HG03342 (cell line): ENCODE results near the gene SIGLEC10.
A peak's percentile ranks its signal among the peaks of the same experiment; 100 is the strongest.
"Not testable (repeated sequence)": the region's sequence is repeated elsewhere in the genome, so short reads cannot be mapped to it uniquely, and the experiment has no call there.

ENCODE experiments used
- ATAC-seq: cut with Tn5 transposase; IDR thresholded peaks from one replicate; pipeline ENCODE4 v1.9.1; 2021; ENCODE audit warnings: mild to moderate bottlenecking, moderate library complexity; ENCODE audit not compliant: unreplicated experiment

Gene SIGLEC10, protein sequence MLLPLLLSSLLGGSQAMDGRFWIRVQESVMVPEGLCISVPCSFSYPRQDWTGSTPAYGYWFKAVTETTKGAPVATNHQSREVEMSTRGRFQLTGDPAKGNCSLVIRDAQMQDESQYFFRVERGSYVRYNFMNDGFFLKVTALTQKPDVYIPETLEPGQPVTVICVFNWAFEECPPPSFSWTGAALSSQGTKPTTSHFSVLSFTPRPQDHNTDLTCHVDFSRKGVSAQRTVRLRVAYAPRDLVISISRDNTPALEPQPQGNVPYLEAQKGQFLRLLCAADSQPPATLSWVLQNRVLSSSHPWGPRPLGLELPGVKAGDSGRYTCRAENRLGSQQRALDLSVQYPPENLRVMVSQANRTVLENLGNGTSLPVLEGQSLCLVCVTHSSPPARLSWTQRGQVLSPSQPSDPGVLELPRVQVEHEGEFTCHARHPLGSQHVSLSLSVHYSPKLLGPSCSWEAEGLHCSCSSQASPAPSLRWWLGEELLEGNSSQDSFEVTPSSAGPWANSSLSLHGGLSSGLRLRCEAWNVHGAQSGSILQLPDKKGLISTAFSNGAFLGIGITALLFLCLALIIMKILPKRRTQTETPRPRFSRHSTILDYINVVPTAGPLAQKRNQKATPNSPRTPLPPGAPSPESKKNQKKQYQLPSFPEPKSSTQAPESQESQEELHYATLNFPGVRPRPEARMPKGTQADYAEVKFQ

DNA sequence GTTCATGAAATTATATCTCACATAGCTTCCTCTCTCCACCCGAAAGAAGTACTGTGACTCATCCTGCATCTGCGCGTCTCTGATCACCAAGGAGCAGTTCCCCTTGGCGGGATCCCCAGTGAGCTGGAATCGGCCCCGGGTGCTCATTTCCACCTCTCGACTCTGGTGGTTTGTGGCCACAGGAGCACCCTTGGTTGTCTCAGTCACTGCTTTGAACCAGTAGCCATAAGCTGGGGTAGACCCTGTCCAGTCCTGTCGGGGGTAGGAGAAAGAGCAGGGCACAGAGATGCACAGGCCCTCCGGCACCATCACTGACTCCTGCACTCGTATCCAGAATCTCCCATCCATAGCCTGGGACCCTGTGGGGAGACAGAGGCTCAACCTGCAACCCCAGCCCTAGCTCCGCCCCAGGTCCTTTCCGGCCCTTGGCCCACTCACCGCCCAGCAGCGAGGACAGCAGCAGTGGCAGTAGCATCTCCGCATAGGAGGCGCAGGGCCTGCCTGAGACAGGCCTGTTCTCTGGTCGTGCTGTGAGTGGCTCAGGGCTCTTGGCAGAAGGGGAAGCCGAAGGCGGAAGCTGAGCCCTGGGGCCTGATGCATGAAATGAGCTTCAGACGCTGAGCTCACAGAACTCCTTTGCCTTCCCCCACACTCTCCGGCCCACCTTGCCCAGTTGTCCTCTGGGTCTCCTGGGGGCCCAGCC lies at the start of gene SIGLEC10:
TSS of gene SIGLEC10 (minus strand) at position 536 of the 703 bp plus-strand sequence. CDS start at position 475, 61 bp downstream.
- ATAC-seq: peak; percentile 72

- no peak for ATAC-seq
Observed at GRCh38 chr19:51466723-51467122, 49.3 kb upstream of the SIGLEC10 start.

- not testable (repeated sequence) for ATAC-seq
Observed at GRCh38 chr19:51463976-51464581, 46.6 kb upstream of the SIGLEC10 start.

DNA sequence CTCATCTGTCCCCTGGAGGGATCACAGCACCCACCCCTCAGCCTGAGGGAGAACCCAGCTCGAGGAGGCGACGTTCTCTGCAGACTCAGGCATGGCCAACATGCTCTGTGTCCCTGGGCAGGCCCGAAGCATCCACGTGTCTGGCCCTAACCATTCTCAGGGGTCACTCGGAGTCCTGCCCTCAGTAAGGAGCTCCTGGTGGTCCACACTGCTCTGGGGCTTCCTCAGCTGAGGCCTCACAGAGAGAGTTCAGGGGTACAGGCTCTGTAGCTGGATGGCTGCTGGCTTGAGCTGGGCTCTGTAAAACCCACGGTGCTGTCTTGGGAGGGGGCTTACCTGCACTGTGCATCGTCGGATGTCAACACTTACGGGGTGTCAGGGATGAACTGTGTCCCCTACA lies 45.2 kb upstream of the SIGLEC10 start:
- ATAC-seq: no peak

- ATAC-seq: no peak
Observed at GRCh38 chr19:51462276-51462675, 44.8 kb upstream of the SIGLEC10 start.

GRCh38 chr19:51461723-51462161 lies 44.3 kb upstream of the SIGLEC10 start:
- ATAC-seq: no peak

DNA sequence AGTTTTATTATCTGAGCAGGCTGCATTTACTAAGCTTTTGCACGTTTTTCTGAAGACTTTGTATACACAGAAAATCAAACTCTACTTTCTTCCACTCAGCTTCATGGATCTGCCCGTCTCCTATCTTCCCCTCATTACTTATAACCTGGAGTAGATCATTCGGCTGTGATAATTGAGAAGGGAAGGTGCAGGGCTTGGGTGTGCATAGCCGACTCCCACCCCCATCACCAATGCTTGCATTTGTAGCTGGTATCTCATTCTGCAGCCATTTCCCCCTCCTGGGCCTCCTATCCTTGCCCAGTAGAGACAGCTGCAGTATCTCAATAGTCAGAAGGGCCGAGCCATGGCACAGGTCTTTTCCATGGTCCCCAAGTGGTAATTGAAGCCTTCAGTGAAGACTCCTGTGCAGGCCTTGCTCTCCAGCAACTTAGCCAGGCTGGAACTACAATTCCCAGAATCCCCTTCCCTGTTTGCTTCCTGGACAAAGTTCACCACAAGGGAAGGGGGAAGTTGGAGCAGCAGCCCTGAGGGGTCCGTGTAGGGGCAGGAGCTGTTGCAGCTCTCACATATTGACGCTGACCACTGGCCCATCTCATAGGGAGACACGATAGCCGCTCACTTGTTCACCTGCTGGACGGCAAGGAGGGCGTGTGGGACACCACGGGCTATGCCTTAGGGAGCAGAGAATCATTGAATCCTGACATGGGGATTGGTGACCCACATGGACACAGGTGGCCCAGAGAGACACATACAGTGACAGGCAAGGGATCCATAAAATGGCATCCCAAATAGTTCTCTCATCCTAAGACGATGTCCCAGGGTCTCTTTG lies 42.9 kb upstream of the SIGLEC10 start:
- no peak for ATAC-seq

- no peak for ATAC-seq
Observed at GRCh38 chr19:51458899-51459505, 41.6 kb upstream of the SIGLEC10 start.

DNA sequence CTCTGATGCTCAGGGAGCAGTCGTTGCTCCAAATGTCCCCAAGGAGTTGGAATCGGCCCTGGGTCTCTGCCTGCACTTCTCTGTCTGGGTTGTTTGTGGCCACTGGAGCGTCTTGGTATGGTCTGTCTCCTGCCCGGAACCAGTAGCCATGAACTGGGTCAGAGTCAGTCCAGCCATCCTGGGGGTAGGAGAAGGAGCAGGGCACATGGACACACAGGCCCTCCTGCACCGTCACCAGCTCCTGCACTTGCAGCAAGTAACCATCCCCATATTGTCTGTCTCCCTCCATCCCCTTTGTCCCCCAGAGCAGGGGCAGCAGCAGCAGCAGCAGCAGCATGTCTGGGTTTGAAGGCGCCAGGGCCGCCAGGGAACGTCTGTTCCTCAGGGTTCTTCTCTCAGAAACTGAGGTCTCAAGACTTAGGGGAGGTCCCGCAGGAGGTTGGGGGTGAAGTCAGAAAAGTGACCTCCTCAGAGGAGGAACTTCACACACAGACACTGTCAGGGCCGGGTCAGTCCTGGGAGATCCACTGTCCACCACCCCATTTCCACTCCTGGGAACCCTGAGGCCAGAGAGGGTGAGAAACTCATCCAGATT lies 40.7 kb upstream of the SIGLEC10 start, which contains the start of gene SIGLEC8:
TSS of gene SIGLEC8 (minus strand) at position 404 of the 595 bp plus-strand sequence. CDS start at position 337, 67 bp downstream.
- no peak for ATAC-seq

GRCh38 chr19:51457351-51458013 lies 40.0 kb upstream of the SIGLEC10 start:
- ATAC-seq: no peak

DNA sequence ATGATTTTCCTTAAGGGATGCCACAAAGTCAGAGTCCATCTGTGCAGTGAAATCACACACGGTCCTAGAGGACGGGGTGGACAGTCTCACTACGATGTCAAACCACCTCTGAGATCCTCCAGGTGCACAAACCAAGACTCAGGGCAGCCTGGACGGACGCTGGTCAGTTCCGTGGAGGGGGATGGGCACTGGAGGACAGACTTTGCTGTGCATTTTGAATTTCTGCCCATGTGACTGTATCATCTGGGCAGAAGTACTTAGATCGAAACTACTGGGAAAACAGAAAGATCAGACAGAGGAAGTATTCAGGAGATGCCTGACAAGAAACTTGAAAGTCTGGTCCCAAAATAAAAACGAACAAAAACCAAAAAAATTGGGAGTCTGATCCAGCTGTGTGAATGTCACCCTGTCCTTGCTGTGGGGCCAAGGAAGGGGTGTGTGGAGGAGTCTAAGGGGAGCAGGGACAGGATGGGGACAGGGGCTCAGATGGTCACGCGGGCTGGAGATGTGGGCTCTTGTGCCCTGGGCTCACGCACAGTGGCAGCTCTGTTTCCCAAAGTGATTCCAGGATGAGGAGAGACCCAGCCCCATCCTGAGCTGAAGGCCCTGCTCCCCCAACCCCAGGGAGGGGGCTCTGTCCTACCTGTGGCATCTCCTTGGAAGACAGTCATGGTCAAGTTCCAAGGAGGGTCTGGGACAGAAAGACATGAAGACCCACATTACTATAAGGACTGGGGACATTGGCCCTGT lies 39.3 kb upstream of the SIGLEC10 start:
- ATAC-seq: no peak

GRCh38 chr19:51450730-51451307 lies 33.4 kb upstream of the SIGLEC10 start:
- ATAC-seq: no peak

GRCh38 chr19:51448411-51449016 lies 31.1 kb upstream of the SIGLEC10 start:
- ATAC-seq: no peak

DNA sequence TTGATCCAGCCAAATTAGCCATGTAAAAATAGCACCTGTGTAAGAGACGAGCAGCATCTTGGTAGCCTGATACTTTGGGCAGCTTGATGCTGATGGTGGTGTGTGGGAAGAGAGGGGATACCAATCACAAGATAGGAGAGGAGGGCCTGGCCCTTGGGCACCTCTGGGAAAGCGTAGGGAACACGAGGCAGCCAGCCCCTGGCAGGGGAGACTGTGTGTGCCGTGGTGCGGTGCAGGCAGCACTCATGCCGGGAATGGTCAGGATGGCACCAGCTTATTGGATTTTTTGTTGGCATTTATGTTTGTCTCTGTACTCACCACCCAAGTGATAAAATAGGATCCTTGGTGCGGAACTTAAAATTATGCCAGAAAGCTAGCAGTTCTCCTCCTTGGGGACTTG lies 30.6 kb upstream of the SIGLEC10 start:
- ATAC-seq: no peak

- not testable (repeated sequence) for ATAC-seq
Observed at GRCh38 chr19:51447510-51447909, 30.1 kb upstream of the SIGLEC10 start.

GRCh38 chr19:51441410-51442390 lies 24.3 kb upstream of the SIGLEC10 start:
- peak; percentile 89 for ATAC-seq
